Measurements from ENCODE around the gene PGA3.
"Not testable (repeated sequence)": the region's sequence is repeated elsewhere in the genome, so short reads cannot be mapped to it uniquely, and the experiment has no call there.

PGA3 gene

GRCh38 chr11:61202950-61203746 lies at the start of gene PGA3:
Gene PGA3 (plus strand): TSS chr11:61203515. CDS start chr11:61203565, 50 bp downstream.
- DNase-seq: not testable (repeated sequence)

GRCh38 chr11:61153593-61154095 lies 49.7 kb upstream of the PGA3 start:
- no peak for DNase-seq

GRCh38 chr11:61154528-61154927 lies 48.8 kb upstream of the PGA3 start:
- no peak for DNase-seq

- DNase-seq: no peak
Measured at GRCh38 chr11:61155312-61155711, 48.0 kb upstream of the PGA3 start.

- DNase-seq: no peak
Measured at GRCh38 chr11:61155741-61156140, 47.6 kb upstream of the PGA3 start.

GRCh38 chr11:61157743-61158142 lies 45.6 kb upstream of the PGA3 start:
- DNase-seq: no peak

- DNase-seq: no peak
Measured at GRCh38 chr11:61158691-61159381, 44.5 kb upstream of the PGA3 start.

- no peak for DNase-seq
Measured at GRCh38 chr11:61160487-61161189, 42.7 kb upstream of the PGA3 start.

GRCh38 chr11:61161190-61162091 lies 41.9 kb upstream of the PGA3 start, which contains the start of gene VPS37C:
Gene VPS37C (minus strand): TSS chr11:61161426. CDS start chr11:61138829, 22,597 bp downstream.
- DNase-seq: peak; percentile 67 to 79

- DNase-seq: peak in 1 of 2 experiments; percentile 21
Measured at GRCh38 chr11:61162092-61162941, 41.0 kb upstream of the PGA3 start.

GRCh38 chr11:61163021-61163420 lies 40.3 kb upstream of the PGA3 start:
- DNase-seq: no peak

- no peak for DNase-seq
Measured at GRCh38 chr11:61163714-61164605, 39.4 kb upstream of the PGA3 start.

- DNase-seq: no peak
Measured at GRCh38 chr11:61164606-61165424, 38.5 kb upstream of the PGA3 start.

GRCh38 chr11:61165785-61166184 lies 37.5 kb upstream of the PGA3 start:
- not testable (repeated sequence) for DNase-seq

- DNase-seq: not testable (repeated sequence)
Measured at GRCh38 chr11:61166331-61166730, 37.0 kb upstream of the PGA3 start.

- no peak for DNase-seq
Measured at GRCh38 chr11:61168042-61168688, 35.1 kb upstream of the PGA3 start.

- no peak for DNase-seq
Measured at GRCh38 chr11:61168800-61169199, 34.5 kb upstream of the PGA3 start.

GRCh38 chr11:61170566-61170965 lies 32.7 kb upstream of the PGA3 start:
- no peak for DNase-seq

GRCh38 chr11:61171907-61172306 lies 31.4 kb upstream of the PGA3 start:
- no peak for DNase-seq

Data from SW 1271 (cell line).